GM20000 (cell line): ENCODE data around the gene PARD3.
"Not testable (repeated sequence)": the region's sequence is repeated elsewhere in the genome, so short reads cannot be mapped to it uniquely, and the experiment has no call there.

Source experiments
- DNase-seq: peaks from one replicate; pipeline ENCODE4 v3.0.0; 2012; ENCODE audit warnings: low spot score
- TF ChIP-seq, protein P1 (sequence below): IDR thresholded peaks from 2 replicates; pipeline ENCODE4 v1.5.1; 2012; ENCODE audit warnings: mild to moderate bottlenecking, control low read depth; ENCODE audit errors: extremely low read depth, missing control alignments

PARD3 gene

DNA sequence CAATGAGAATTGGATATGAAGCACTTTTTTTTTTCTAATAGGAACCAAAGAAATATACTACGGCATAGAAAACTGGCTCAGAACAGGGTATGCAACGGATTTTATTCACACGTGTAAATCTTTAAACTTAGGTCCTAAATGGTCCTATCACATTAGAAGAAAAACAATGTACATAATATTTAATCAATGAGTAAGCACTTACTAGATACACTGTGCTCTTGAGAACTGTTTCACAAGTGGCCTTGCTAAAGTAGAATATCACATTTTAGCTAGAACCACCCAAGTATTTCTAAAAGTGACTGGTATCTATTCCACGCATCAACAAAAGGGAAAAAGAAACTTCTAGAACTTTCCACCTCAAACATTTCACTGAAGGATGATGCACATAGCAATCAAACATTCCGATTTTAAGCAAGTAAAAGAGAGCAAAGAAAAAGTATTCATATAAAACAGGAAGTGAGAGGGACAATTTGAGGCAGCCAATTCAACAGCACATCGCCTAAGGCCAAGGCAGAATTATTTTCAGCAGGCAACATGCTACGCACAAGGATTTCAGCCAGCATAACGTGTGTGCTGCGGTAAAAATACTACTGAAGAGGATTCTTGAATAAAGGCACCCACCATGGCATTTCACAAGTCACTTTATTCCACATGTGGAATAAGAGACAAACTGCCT, 55.8 kb downstream of the PARD3 start:
- TF ChIP-seq, protein P1, sequence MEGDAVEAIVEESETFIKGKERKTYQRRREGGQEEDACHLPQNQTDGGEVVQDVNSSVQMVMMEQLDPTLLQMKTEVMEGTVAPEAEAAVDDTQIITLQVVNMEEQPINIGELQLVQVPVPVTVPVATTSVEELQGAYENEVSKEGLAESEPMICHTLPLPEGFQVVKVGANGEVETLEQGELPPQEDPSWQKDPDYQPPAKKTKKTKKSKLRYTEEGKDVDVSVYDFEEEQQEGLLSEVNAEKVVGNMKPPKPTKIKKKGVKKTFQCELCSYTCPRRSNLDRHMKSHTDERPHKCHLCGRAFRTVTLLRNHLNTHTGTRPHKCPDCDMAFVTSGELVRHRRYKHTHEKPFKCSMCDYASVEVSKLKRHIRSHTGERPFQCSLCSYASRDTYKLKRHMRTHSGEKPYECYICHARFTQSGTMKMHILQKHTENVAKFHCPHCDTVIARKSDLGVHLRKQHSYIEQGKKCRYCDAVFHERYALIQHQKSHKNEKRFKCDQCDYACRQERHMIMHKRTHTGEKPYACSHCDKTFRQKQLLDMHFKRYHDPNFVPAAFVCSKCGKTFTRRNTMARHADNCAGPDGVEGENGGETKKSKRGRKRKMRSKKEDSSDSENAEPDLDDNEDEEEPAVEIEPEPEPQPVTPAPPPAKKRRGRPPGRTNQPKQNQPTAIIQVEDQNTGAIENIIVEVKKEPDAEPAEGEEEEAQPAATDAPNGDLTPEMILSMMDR: no peak
- no peak for DNase-seq

- no peak for DNase-seq
- TF ChIP-seq, protein P1: no peak
Observed at GRCh38 chr10:34758447-34758996, 56.6 kb downstream of the PARD3 start.

- no peak for DNase-seq
- TF ChIP-seq, protein P1: no peak
Observed at GRCh38 chr10:34757933-34758332, 57.2 kb downstream of the PARD3 start.

GRCh38 chr10:34757181-34757580, 57.9 kb downstream of the PARD3 start:
- not testable (repeated sequence) for DNase-seq

- no peak for DNase-seq
- TF ChIP-seq, protein P1: no peak
Observed at GRCh38 chr10:34756584-34756983, 58.5 kb downstream of the PARD3 start.

GRCh38 chr10:34753014-34753757, 61.9 kb downstream of the PARD3 start:
- no peak for DNase-seq
- TF ChIP-seq, protein P1: no peak

- TF ChIP-seq, protein P1: no peak
- DNase-seq: no peak
Observed at GRCh38 chr10:34751272-34751671, 63.8 kb downstream of the PARD3 start.

DNA sequence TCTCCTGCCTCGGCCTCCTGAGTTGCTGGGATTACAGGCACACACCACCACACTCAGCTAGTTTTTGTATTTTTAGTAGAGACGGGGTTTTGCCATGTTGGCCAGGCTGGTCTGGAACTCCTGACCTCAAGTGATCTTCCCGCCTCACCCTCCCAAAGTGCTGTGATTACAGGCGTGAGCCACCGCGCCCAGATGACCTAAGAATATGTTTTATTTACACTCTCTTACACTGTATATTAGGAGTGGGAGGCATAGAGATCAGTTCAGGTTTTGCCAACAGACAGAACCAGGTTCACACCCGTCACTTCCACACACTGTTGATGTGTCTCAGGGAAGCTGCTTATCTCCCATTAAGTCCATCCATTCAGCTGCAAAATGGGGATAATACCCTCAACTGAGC, 64.3 kb downstream of the PARD3 start:
- not testable (repeated sequence) for DNase-seq
